SKM-1 (cell line): Measurements from ENCODE around the gene STARD3.

Experiments used
- DNase-seq: peaks from one replicate; lab custom pipeline; 2025; ENCODE audit not compliant: unreplicated experiment; lab: John Stamatoyannopoulos, UW

STARD3 gene

GRCh38 chr17:39603304-39604016 is 33.5 kb upstream of the STARD3 start:
- DNase-seq, result no peak

- no peak for DNase-seq
Measured at GRCh38 chr17:39604911-39605491, 31.9 kb upstream of the STARD3 start.

- no peak for DNase-seq
Measured at GRCh38 chr17:39605492-39606433, 31.2 kb upstream of the STARD3 start.

- DNase-seq, result no peak
Measured at GRCh38 chr17:39606434-39607056, 30.4 kb upstream of the STARD3 start.

- DNase-seq, result no peak
Measured at GRCh38 chr17:39607057-39607850, 29.7 kb upstream of the STARD3 start.

GRCh38 chr17:39607851-39608130 is 29.2 kb upstream of the STARD3 start, which contains the start of gene NEUROD2:
Gene NEUROD2, minus strand, starts transcription at chr17:39607920. Its CDS starts 1,321 bp downstream, at chr17:39606599.
- DNase-seq, result no peak

GRCh38 chr17:39608142-39608981 is 28.6 kb upstream of the STARD3 start:
- DNase-seq, result no peak

GRCh38 chr17:39609416-39610025 is 27.4 kb upstream of the STARD3 start:
- no peak for DNase-seq

GRCh38 chr17:39611401-39612112 is 25.4 kb upstream of the STARD3 start:
- DNase-seq, result no peak

- DNase-seq, result no peak
Measured at GRCh38 chr17:39612291-39612894, 24.6 kb upstream of the STARD3 start.

GRCh38 chr17:39612935-39613464 is 23.9 kb upstream of the STARD3 start:
- no peak for DNase-seq

GRCh38 chr17:39614545-39615157 is 22.3 kb upstream of the STARD3 start:
- no peak for DNase-seq

GRCh38 chr17:39615434-39615833 is 21.5 kb upstream of the STARD3 start:
- DNase-seq, result no peak

- DNase-seq, result no peak
Measured at GRCh38 chr17:39617100-39617445, 19.9 kb upstream of the STARD3 start.

GRCh38 chr17:39617446-39618245 is 19.3 kb upstream of the STARD3 start:
- no peak for DNase-seq

- DNase-seq, result no peak
Measured at GRCh38 chr17:39618246-39618913, 18.6 kb upstream of the STARD3 start.
